Transverse colon (tissue), 4 donors: ENCODE data around the gene NCOA3. TPM values are rescaled to one million over a fixed set of nuclear protein-coding genes. Genes with fewer than 3 reads are reported as not detected.

Source experiments
- DNase-seq: peaks from one replicate; pipeline ENCODE4 v3.0.0-alpha.2; 2019
- H3K27ac ChIP-seq, 4 donors: fragments of 200-600 bp; sonication (generic); 2 replicates each; pipeline ENCODE4 v1.5.1; 2016 to 2018; ENCODE audit warnings: inconsistent platforms in 4 of 4
- H3K27me3 ChIP-seq: fragments of 200-600 bp; sonication (generic); 2 replicates; pipeline ENCODE4 v1.5.1; 2017; ENCODE audit warnings: inconsistent platforms
- H3K36me3 ChIP-seq, 4 donors: fragments of 200-600 bp; sonication (generic); 2 replicates each; pipeline ENCODE4 v1.5.1; 2017 to 2019; ENCODE audit warnings: inconsistent platforms in 4 of 4
- H3K4me1 ChIP-seq, 4 donors: fragments of 200-600 bp; sonication (generic); 2 replicates each; pipeline ENCODE4 v1.5.1; 2017 to 2020; ENCODE audit warnings: inconsistent platforms in 4 of 4
- H3K4me3 ChIP-seq, 4 donors: fragments of 200-600 bp; sonication (generic); 1 replicate in 1 of 4; 2 replicates in 3 of 4; pipeline versions ENCODE4 v1.5.1 to v1.6.1; 2017 to 2019; ENCODE audit warnings: inconsistent platforms in 4 of 4
- H3K9me3 ChIP-seq, 2 donors: fragments of 200-600 bp; sonication (generic); 2 replicates each; pipeline ENCODE4 v1.5.1; 2017 to 2019; ENCODE audit warnings: inconsistent platforms in 2 of 2
- EP300 ChIP-seq: sonication (generic); formaldehyde crosslinking; IDR thresholded peaks from one replicate; pipeline ENCODE4 v1.6.1; 2017; ENCODE audit warnings: antibody characterized with exemption, low read depth
- POLR2A ChIP-seq: fragments of 450-650 bp; IDR thresholded peaks from one replicate; pipeline ENCODE4 v1.6.1; 2016; ENCODE audit warnings: antibody characterized with exemption, mild to moderate bottlenecking, moderate library complexity
- POLR2AphosphoS5 ChIP-seq, 3 donors: sonication (generic); formaldehyde crosslinking; IDR thresholded peaks; one replicate each; pipeline ENCODE4 v1.6.1; 2016; ENCODE audit warnings: antibody characterized with exemption in 3 of 3
- WGBS, 2 donors: methylation state at CpG; one replicate each; pipeline ENCODE4 v1.1.5; 2018; ENCODE audit warnings: low coverage in 1 of 2; 5-methylcytosine and 5-hydroxymethylcytosine counted together
- in situ Hi-C, 4 donors: fragments of 200-750 bp; cut with MboI; loops; one replicate each; pipeline versions ENCODE4 v1.15.0 to v1.15.1; 2017; ENCODE audit warnings: low sequenced_read_pairs in 3 of 4, low pct_ligation_motif_present in 1 of 4, low pct_unique_long_range_greater_than_20kb in 1 of 4
- intact Hi-C: fragments of 100-400 bp; cut with DNase I; formaldehyde crosslinking; loops from one replicate; pipeline ENCODE4 v1.15.1; 2023; ENCODE audit warnings: low total_unique reads
- total RNA-seq, 4 donors: library from RNA; depleted of rRNA; stranded (reverse); fragments of >200 nt; gene quantifications; one replicate each; pipeline ENCODE4 v1.1.0, GENCODE V29; 2016
- TF ChIP-seq, protein P1 (sequence below), 5 experiments: fragments of 200-600 bp in 3 of 5; fragments of 450-650 bp in 2 of 5; sonication (generic) in 3 of 5; IDR thresholded peaks; 1 replicate in 2 of 5; 2 replicates in 3 of 5; pipeline ENCODE4 v1.5.1; 2016 to 2017; ENCODE audit warnings: antibody characterized with exemption in 5 of 5, inconsistent platforms in 3 of 5, mild to moderate bottlenecking in 2 of 5, moderate library complexity in 1 of 5

Gene NCOA3
- total RNA-seq, 4 donors from 2014 or later = 9.2 to 39.1 (median 22.3) TPM

DNA sequence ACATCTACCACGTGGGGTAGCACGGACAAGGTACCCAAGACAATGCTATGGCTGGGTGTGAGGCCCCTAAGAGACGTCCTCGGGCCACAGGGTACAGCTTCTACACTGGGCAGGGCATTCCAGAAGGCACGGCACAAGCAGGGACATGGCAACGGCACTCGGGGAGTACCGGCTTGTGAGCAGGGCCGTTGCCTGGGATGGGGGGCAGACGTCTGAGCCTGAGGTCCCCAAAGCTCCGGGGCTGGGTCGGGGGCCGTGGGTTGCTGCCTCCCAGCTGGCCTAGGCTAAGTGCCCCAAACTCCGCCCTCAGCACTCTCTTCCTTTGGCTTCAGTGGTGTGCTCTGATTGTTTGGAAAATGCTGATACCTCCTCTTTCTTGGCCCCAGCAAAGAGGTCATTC is 173.0 kb downstream of the NCOA3 start:
- no peaks in the 10 kb centered on the region for H3K9me3 ChIP-seq
- no peak overlapping the region for H3K4me3 ChIP-seq
- WGBS, 2 donors = 76% methylated on average over 14 of the region's 14 CpGs; no CpG with 5 or more reads in 1 of the 2 donors
- H3K27ac ChIP-seq = no peak overlapping the region
- H3K36me3 ChIP-seq = no peaks in the 10 kb centered on the region
- no peaks in the 10 kb centered on the region for H3K4me1 ChIP-seq
- in situ Hi-C loops (no loop called here), intact Hi-C loops (loop anchor here (5.0 to 10.0 kb wide), 2 partner anchors 110 to 948 kb away; partner anchors contain the start of gene SULF2)
- H3K27me3 ChIP-seq = no peaks in the 10 kb centered on the region
- TF ChIP-seq POLR2AphosphoS5 (IDR thresholded peaks at IDR 0.05) (no peak), EP300 (no peak), POLR2A (no peak)
- TF ChIP-seq, protein P1, sequence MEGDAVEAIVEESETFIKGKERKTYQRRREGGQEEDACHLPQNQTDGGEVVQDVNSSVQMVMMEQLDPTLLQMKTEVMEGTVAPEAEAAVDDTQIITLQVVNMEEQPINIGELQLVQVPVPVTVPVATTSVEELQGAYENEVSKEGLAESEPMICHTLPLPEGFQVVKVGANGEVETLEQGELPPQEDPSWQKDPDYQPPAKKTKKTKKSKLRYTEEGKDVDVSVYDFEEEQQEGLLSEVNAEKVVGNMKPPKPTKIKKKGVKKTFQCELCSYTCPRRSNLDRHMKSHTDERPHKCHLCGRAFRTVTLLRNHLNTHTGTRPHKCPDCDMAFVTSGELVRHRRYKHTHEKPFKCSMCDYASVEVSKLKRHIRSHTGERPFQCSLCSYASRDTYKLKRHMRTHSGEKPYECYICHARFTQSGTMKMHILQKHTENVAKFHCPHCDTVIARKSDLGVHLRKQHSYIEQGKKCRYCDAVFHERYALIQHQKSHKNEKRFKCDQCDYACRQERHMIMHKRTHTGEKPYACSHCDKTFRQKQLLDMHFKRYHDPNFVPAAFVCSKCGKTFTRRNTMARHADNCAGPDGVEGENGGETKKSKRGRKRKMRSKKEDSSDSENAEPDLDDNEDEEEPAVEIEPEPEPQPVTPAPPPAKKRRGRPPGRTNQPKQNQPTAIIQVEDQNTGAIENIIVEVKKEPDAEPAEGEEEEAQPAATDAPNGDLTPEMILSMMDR (IDR thresholded peaks at IDR 0.05) = no peak
- no peak for DNase-seq

DNA sequence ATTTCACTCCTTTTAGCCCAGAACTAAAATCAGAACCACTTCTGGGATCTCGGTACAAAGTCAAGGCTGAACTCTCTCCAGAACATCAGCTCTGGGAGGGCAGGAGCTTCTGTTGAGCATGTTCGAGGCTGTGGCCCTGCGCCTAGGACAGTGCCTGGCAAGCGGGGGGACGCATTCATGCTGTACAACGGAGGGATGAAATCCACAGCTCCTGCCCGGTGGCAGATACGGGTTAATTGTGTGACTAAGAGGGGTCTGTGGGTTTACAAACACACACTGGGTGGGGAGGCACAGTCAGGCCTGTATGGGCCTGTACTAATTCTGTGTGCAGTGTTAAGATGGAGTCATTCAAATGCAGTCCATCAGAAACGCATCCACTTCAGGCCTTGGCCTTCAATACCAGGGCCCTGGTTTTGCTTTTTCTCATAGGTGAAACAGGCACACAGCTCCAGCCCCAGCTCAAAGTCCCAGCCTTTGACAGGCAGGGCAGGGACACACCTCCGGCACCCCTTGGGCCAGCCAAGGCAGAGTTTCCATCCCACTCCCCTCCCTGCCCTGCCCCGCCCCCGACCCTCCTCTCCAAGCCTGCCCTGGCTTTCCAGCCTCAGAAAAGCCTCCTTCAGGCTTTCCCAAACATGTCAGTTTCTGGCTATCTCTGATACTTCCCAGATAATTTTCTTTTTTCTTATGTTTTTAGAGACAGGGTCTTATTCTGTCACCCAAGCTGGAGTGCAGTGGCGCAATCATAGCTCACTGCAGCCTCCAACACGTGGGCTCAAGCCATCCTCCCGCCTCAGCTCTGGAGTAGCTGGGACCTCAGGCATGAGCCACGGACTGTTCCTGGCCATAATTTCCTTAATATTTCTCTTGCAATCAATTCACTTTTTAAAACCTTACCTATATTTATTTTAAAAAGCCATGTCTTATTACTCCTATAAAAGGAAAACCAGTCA is 173.8 kb downstream of the NCOA3 start:
- Histone ChIP-seq H3K9me3 (no peaks in the 10 kb centered on the region), H3K4me1 (no peaks in the 10 kb centered on the region), H3K4me3 (no peak overlapping the region), H3K36me3 (no peaks in the 10 kb centered on the region), H3K27me3 (no peaks in the 10 kb centered on the region), H3K27ac (no peak overlapping the region)
- DNase-seq = no peak
- WGBS, 2 donors = 80 to 87% methylated on average over 1 to 16 of the region's 16 CpGs
- in situ Hi-C loops (no loop called here), intact Hi-C loops (loop anchor here (5.0 to 10.0 kb wide), 2 partner anchors 109 to 947 kb away; partner anchors contain the start of gene SULF2)
- TF ChIP-seq POLR2AphosphoS5 (IDR thresholded peaks at IDR 0.05) = no peak
- TF ChIP-seq, protein P1 (IDR thresholded peaks at IDR 0.05) = no peak

- no peak overlapping the region for H3K27ac ChIP-seq
- intact Hi-C loops = loop anchor here (5.0 to 10.0 kb wide), 2 partner anchors 109 to 946 kb away; partner anchors contain the start of gene SULF2
- H3K4me1 ChIP-seq = no peaks in the 10 kb centered on the region
- DNase-seq = no peak
- H3K9me3 ChIP-seq = no peaks in the 10 kb centered on the region
- H3K27me3 ChIP-seq = no peaks in the 10 kb centered on the region
- 82% methylated on average over 20 of the region's 20 CpGs; no CpG with 5 or more reads in 1 of the 2 donors for WGBS, 2 donors
- H3K36me3 ChIP-seq = no peaks in the 10 kb centered on the region
- TF ChIP-seq POLR2A (no peak), POLR2AphosphoS5 (IDR thresholded peaks at IDR 0.05) (no peak)
- no peak overlapping the region for H3K4me3 ChIP-seq
- in situ Hi-C loops = no loop called here
Measured at GRCh38 chr20:47676219-47676721, 174.6 kb downstream of the NCOA3 start.

DNA sequence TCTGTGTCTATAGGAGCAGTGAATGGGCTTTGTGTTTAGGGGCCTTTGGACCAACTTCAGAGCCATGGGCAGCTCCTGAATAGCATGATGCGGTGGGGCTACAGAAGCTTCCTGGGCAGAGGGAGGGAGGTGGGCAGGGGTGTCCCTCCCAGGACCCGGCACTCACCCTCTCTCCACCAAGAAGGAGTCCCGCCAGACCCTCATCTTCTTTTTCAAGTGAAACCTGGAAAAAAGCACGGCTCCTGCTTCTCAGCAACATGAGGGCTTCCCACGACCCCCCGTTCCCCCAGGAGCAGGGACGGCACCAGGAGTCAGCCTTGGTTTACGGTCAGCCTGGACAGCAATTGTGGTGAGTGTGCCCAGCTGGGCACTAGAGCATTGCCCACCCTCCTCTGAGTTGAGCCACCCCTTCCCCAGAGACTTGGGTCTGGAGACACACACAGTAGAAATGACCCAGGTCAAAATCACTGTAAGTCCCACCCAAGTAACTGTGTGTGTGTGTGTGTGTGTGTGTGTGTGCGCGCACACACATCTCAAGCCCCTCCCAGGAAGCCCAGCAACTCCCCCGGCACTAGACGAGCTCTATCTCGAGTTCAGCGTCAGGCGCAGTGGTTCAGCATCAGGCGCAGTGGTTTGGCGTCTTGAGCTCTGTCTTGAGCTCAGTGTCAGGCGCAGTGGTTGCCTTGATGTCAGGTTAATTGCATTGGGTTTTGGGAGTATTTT is 175.4 kb downstream of the NCOA3 start:
- no peak for DNase-seq
- TF ChIP-seq POLR2A (no peak), POLR2AphosphoS5 (IDR thresholded peaks at IDR 0.05) (no peak), EP300 (no peak)
- TF ChIP-seq, protein P1 (IDR thresholded peaks at IDR 0.05) = no peak
- H3K27ac ChIP-seq = no peak overlapping the region
- WGBS, 2 donors = 80 to 83% methylated on average over 3 to 18 of the region's 18 CpGs
- H3K4me1 ChIP-seq = peaks cover 0 to 3% (median 0%) of the 10 kb centered on the region in 4 donors
- no peak overlapping the region for H3K4me3 ChIP-seq
- in situ Hi-C loops = no loop called here
- H3K36me3 ChIP-seq = no peaks in the 10 kb centered on the region
- intact Hi-C loops = loop anchor here (5.0 to 10.0 kb wide), 2 partner anchors 108 to 945 kb away; partner anchors contain the start of gene SULF2
- H3K27me3 ChIP-seq = no peaks in the 10 kb centered on the region
- H3K9me3 ChIP-seq = no peaks in the 10 kb centered on the region
